Neural crest cell (in vitro differentiated cells): ENCODE data around the gene DAPK1. TPM values are rescaled to one million over a fixed set of nuclear protein-coding genes. Genes with fewer than 3 reads are reported as not detected.
"Not testable (repeated sequence)": the region's sequence is repeated elsewhere in the genome, so short reads cannot be mapped to it uniquely, and the experiment has no call there.

Experiments used
- DNase-seq: peaks from one replicate; pipeline ENCODE4 v3.0.0; 2021; ENCODE audit warnings: low read depth, mixed read lengths, low spot score
- H3K27ac Mint-ChIP-seq: one replicate; pipeline ENCODE4 v1.8.0; 2021; ENCODE audit warnings: mild to moderate bottlenecking, mixed read lengths; ENCODE audit not compliant: unreplicated experiment
- H3K27me3 Mint-ChIP-seq: 2 replicates; pipeline ENCODE4 v1.8.0; 2021; ENCODE audit warnings: low read depth, mild to moderate bottlenecking, mixed read lengths
- H3K36me3 Mint-ChIP-seq: 2 replicates; pipeline ENCODE4 v1.8.0; 2021; ENCODE audit warnings: low read depth, mild to moderate bottlenecking, mixed read lengths
- H3K4me1 Mint-ChIP-seq: 2 replicates; pipeline ENCODE4 v1.8.0; 2021; ENCODE audit warnings: mixed read lengths
- H3K4me3 Mint-ChIP-seq: one replicate; pipeline ENCODE4 v1.8.0; 2021; ENCODE audit warnings: mild to moderate bottlenecking, mixed read lengths
- H3K9me3 Mint-ChIP-seq: 2 replicates; pipeline ENCODE4 v1.8.0; 2021; ENCODE audit warnings: mixed read lengths
- total RNA-seq: library from RNA; stranded (reverse); gene quantifications from 2 replicates; pipeline ENCODE4 v1.2.1, GENCODE V29; 2021
- TF ChIP-seq, protein P1 (sequence below): fragments of 200-600 bp; sonication (generic); conservative IDR thresholded peaks from 2 replicates; pipeline ENCODE4 v1.5.0; 2021; ENCODE audit warnings: antibody characterized with exemption, mild to moderate bottlenecking

DAPK1 gene
- total RNA-seq, 1 donor from 2014 or later: 62.7 TPM

- TF ChIP-seq, protein P1, sequence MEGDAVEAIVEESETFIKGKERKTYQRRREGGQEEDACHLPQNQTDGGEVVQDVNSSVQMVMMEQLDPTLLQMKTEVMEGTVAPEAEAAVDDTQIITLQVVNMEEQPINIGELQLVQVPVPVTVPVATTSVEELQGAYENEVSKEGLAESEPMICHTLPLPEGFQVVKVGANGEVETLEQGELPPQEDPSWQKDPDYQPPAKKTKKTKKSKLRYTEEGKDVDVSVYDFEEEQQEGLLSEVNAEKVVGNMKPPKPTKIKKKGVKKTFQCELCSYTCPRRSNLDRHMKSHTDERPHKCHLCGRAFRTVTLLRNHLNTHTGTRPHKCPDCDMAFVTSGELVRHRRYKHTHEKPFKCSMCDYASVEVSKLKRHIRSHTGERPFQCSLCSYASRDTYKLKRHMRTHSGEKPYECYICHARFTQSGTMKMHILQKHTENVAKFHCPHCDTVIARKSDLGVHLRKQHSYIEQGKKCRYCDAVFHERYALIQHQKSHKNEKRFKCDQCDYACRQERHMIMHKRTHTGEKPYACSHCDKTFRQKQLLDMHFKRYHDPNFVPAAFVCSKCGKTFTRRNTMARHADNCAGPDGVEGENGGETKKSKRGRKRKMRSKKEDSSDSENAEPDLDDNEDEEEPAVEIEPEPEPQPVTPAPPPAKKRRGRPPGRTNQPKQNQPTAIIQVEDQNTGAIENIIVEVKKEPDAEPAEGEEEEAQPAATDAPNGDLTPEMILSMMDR: no peak
- Mint-ChIP-seq H3K9me3 (peaks cover 3% of the 10 kb centered on the region), H3K4me1 (peaks cover 4% of the 10 kb centered on the region), H3K27me3 (no peaks in the 10 kb centered on the region), H3K27ac (peak overlapping the region; percentile 57), H3K36me3 (peaks cover 10% of the 10 kb centered on the region), H3K4me3 (no peak overlapping the region)
- no peak for DNase-seq
Measured at GRCh38 chr9:87545858-87546257, 48.2 kb downstream of the DAPK1 start.

GRCh38 chr9:87546704-87547103, 49.0 kb downstream of the DAPK1 start:
- Mint-ChIP-seq H3K36me3 (peaks cover 9% of the 10 kb centered on the region), H3K4me1 (peaks cover 4% of the 10 kb centered on the region), H3K27ac (no peak overlapping the region), H3K27me3 (no peaks in the 10 kb centered on the region), H3K4me3 (no peak overlapping the region), H3K9me3 (peaks cover 3% of the 10 kb centered on the region)
- no peak for DNase-seq
- TF ChIP-seq, protein P1: no peak

GRCh38 chr9:87547671-87548081, 50.0 kb downstream of the DAPK1 start:
- no peak for DNase-seq
- H3K27ac Mint-ChIP-seq: no peak overlapping the region
- H3K36me3 Mint-ChIP-seq: peaks cover 9% of the 10 kb centered on the region
- TF ChIP-seq, protein P1: no peak
- H3K4me3 Mint-ChIP-seq: no peak overlapping the region
- H3K4me1 Mint-ChIP-seq: peaks cover 4% of the 10 kb centered on the region
- H3K9me3 Mint-ChIP-seq: peaks cover 3% of the 10 kb centered on the region
- H3K27me3 Mint-ChIP-seq: no peaks in the 10 kb centered on the region

DNA sequence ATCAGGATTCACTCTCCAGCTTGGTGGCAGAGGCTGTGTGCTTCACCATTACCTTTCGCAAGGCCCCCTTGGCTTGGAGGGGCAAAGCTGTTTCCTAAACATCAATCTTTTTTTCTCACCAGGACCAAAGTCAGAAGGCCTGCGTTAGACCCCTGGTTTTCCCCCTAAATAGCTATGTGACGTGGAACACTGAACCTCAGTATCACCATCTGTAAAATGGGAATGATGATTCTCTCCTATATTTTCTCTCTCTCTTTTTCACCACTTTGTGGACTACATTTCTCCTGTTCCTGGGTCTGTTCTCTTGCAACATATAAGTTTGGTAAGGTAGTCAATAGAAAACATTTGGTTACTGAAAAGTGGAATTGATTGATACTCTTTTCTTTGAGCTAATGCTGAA, 50.5 kb downstream of the DAPK1 start:
- DNase-seq: no peak
- H3K4me3 Mint-ChIP-seq: no peak overlapping the region
- H3K27me3 Mint-ChIP-seq: no peaks in the 10 kb centered on the region
- H3K27ac Mint-ChIP-seq: no peak overlapping the region
- peaks cover 3% of the 10 kb centered on the region for H3K9me3 Mint-ChIP-seq
- TF ChIP-seq, protein P1: no peak
- peaks cover 4% of the 10 kb centered on the region for H3K4me1 Mint-ChIP-seq
- peaks cover 9% of the 10 kb centered on the region for H3K36me3 Mint-ChIP-seq

- not testable (repeated sequence) for H3K27ac Mint-ChIP-seq, DNase-seq, H3K4me1 Mint-ChIP-seq
Measured at GRCh38 chr9:87549088-87549487, 51.4 kb downstream of the DAPK1 start.

GRCh38 chr9:87549791-87550190, 52.1 kb downstream of the DAPK1 start:
- TF ChIP-seq, protein P1: no peak
- no peak for DNase-seq
- peaks cover 3% of the 10 kb centered on the region for H3K9me3 Mint-ChIP-seq
- H3K36me3 Mint-ChIP-seq: peaks cover 9% of the 10 kb centered on the region
- no peaks in the 10 kb centered on the region for H3K27me3 Mint-ChIP-seq
- peaks cover 14% of the 10 kb centered on the region for H3K4me1 Mint-ChIP-seq
- H3K27ac Mint-ChIP-seq: no peak overlapping the region
- no peak overlapping the region for H3K4me3 Mint-ChIP-seq

More at GRCh38 chr9:87549088-87549487, 51.4 kb downstream of the DAPK1 start:
- not testable (repeated sequence) for H3K9me3 Mint-ChIP-seq, H3K4me3 Mint-ChIP-seq, H3K27me3 Mint-ChIP-seq, H3K36me3 Mint-ChIP-seq
